ENCODE results near the gene SLIT1. TPM values are rescaled to one million over a fixed set of nuclear protein-coding genes. Genes with fewer than 3 reads are reported as not detected.

Gene SLIT1
- polyA plus RNA-seq, 1 donor (not counting 4 experiments of a cell fraction or from before 2014, with no cell fraction given) = 0.01 TPM

DNA sequence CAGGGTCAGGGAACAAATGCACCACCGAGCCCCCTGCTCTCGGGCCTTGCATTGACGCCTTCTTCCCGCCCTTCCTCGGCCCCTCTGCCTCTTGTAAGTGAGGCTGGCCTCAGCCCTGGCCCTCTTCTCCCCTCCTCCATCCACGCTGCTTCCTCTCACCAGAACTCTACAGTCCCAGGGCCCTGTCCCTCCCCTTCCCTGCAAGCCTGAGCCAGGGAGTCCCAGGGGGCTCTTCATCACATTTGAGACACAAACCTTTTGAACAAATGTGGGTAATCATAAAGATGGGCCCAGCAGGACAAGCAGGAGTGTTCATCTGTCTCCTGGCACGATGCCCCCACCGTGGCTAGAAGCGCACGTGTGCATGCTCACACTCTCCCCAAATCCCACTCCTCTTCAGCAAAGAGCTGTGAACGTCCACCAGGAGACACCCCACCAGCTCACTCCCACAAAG is 57.7 kb downstream of the SLIT1 start:
- no peaks in the 10 kb centered on the region for H3K9me3 ChIP-seq (ENCODE audit: control insufficient read depth, low read depth, low read length)
- H4K20me1 ChIP-seq (ENCODE audit: control insufficient read depth, extremely low read depth, insufficient read depth, low read length) = no peaks in the 10 kb centered on the region
- no peak overlapping the region for H3K4me3 ChIP-seq (ENCODE audit: control insufficient read depth in 2 of 3, extremely low read depth in 1 of 3, insufficient read depth in 2 of 3, low read depth in 1 of 3, low read length in 3 of 3)
- DNase-seq (ENCODE audit: low read depth, low spot score) = no peak
- no peak overlapping the region for H3K9ac ChIP-seq (ENCODE audit: control insufficient read depth, extremely low read depth, insufficient read depth, low read length)
- H3K4me1 ChIP-seq (ENCODE audit: control insufficient read depth, extremely low read depth, insufficient read depth, low read length) = no peaks in the 10 kb centered on the region
- peaks cover 2% of the 10 kb centered on the region for H3K27me3 ChIP-seq (ENCODE audit: control insufficient read depth, extremely low read depth, insufficient read depth, low read length)
- TF ChIP-seq, protein P1, sequence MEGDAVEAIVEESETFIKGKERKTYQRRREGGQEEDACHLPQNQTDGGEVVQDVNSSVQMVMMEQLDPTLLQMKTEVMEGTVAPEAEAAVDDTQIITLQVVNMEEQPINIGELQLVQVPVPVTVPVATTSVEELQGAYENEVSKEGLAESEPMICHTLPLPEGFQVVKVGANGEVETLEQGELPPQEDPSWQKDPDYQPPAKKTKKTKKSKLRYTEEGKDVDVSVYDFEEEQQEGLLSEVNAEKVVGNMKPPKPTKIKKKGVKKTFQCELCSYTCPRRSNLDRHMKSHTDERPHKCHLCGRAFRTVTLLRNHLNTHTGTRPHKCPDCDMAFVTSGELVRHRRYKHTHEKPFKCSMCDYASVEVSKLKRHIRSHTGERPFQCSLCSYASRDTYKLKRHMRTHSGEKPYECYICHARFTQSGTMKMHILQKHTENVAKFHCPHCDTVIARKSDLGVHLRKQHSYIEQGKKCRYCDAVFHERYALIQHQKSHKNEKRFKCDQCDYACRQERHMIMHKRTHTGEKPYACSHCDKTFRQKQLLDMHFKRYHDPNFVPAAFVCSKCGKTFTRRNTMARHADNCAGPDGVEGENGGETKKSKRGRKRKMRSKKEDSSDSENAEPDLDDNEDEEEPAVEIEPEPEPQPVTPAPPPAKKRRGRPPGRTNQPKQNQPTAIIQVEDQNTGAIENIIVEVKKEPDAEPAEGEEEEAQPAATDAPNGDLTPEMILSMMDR (optimal IDR thresholded peaks at IDR 0.05 in 1 of 3, IDR thresholded peaks at IDR 0.05 in 1 of 3, conservative IDR thresholded peaks at IDR 0.05 in 1 of 3; ENCODE audit: extremely low read depth in 1 of 3, insufficient read depth in 2 of 3, low read length in 3 of 3) = no peak
- TF ChIP-seq EZH2 (IDR thresholded peaks at IDR 0.05; ENCODE audit: low read length) = no peak
- FAIRE-seq = no peak
- no peak overlapping the region for H3K27ac ChIP-seq (ENCODE audit: control insufficient read depth, insufficient read depth, low read length)
- no peak overlapping the region for H2AFZ ChIP-seq (ENCODE audit: control insufficient read depth, low read length)
- dilution Hi-C loops (cut with MboI; ENCODE audit: extremely low pct_ligation_motif_present, low sequenced_read_pairs) = no loop called here
- H3K79me2 ChIP-seq (ENCODE audit: control insufficient read depth, insufficient read depth, low read length) = no peaks in the 10 kb centered on the region
- H3K4me2 ChIP-seq (ENCODE audit: control insufficient read depth, extremely low read depth, insufficient read depth, low read depth, low read length) = no peak overlapping the region
- H3K36me3 ChIP-seq (ENCODE audit: control insufficient read depth in 2 of 2, extremely low read depth in 1 of 2, insufficient read depth in 2 of 2, low read length in 2 of 2) = no peaks in the 10 kb centered on the region
- H3K9me1 ChIP-seq (ENCODE audit: control insufficient read depth, extremely low read depth, insufficient read depth, low read length) = no peaks in the 10 kb centered on the region

GRCh38 chr10:97127509-97127908 is 58.2 kb downstream of the SLIT1 start:
- no peak for TF ChIP-seq EZH2 (IDR thresholded peaks at IDR 0.05; ENCODE audit: low read length)
- TF ChIP-seq, protein P1 (optimal IDR thresholded peaks at IDR 0.05 in 1 of 3, IDR thresholded peaks at IDR 0.05 in 1 of 3, conservative IDR thresholded peaks at IDR 0.05 in 1 of 3; ENCODE audit: extremely low read depth in 1 of 3, insufficient read depth in 2 of 3, low read length in 3 of 3) = no peak
- dilution Hi-C loops (cut with MboI; ENCODE audit: extremely low pct_ligation_motif_present, low sequenced_read_pairs) = no loop called here
- H2AFZ ChIP-seq (ENCODE audit: control insufficient read depth, low read length) = no peak overlapping the region
- H3K27me3 ChIP-seq (ENCODE audit: control insufficient read depth, extremely low read depth, insufficient read depth, low read length) = peaks cover 2% of the 10 kb centered on the region
- no peaks in the 10 kb centered on the region for H3K36me3 ChIP-seq (ENCODE audit: control insufficient read depth in 2 of 2, extremely low read depth in 1 of 2, insufficient read depth in 2 of 2, low read length in 2 of 2)
- no peak overlapping the region for H3K4me2 ChIP-seq (ENCODE audit: control insufficient read depth, extremely low read depth, insufficient read depth, low read depth, low read length)
- no peaks in the 10 kb centered on the region for H3K79me2 ChIP-seq (ENCODE audit: control insufficient read depth, insufficient read depth, low read length)
- no peaks in the 10 kb centered on the region for H3K4me1 ChIP-seq (ENCODE audit: control insufficient read depth, extremely low read depth, insufficient read depth, low read length)
- no peaks in the 10 kb centered on the region for H3K9me3 ChIP-seq (ENCODE audit: control insufficient read depth, low read depth, low read length)
- FAIRE-seq (no peak), DNase-seq (ENCODE audit: low read depth, low spot score) (no peak)
- H3K27ac ChIP-seq (ENCODE audit: control insufficient read depth, insufficient read depth, low read length) = no peak overlapping the region
- no peak overlapping the region for H3K4me3 ChIP-seq (ENCODE audit: control insufficient read depth in 2 of 3, extremely low read depth in 1 of 3, insufficient read depth in 2 of 3, low read depth in 1 of 3, low read length in 3 of 3)
- H3K9me1 ChIP-seq (ENCODE audit: control insufficient read depth, extremely low read depth, insufficient read depth, low read length) = no peaks in the 10 kb centered on the region
- H4K20me1 ChIP-seq (ENCODE audit: control insufficient read depth, extremely low read depth, insufficient read depth, low read length) = no peaks in the 10 kb centered on the region
- H3K9ac ChIP-seq (ENCODE audit: control insufficient read depth, extremely low read depth, insufficient read depth, low read length) = no peak overlapping the region

Measured in keratinocyte (primary cell).